Right atrium auricular region (tissue), 2 donors: Measurements from ENCODE around the gene TMEM144. TPM values are rescaled to one million over a fixed set of nuclear protein-coding genes. Genes with fewer than 3 reads are reported as not detected.
A peak's percentile ranks its signal among the peaks of the same experiment; 100 is the strongest.

Experiments used
- DNase-seq: peaks from one replicate; pipeline ENCODE4 v3.0.0-alpha.2; 2019; ENCODE audit warnings: low spot score
- H3K27ac ChIP-seq, 2 donors: fragments of 200-600 bp; sonication (generic); 1 replicate in 1 of 2; 2 replicates in 1 of 2; pipeline ENCODE4 v1.5.1; 2016 to 2019
- H3K27me3 ChIP-seq, 2 donors: fragments of 200-600 bp; sonication (generic); one replicate each; pipeline versions ENCODE4 v1.5.1 to v1.6.0; 2017 to 2019
- H3K36me3 ChIP-seq: fragments of 200-600 bp; sonication (generic); one replicate; pipeline ENCODE4 v1.5.1; 2016
- H3K4me1 ChIP-seq, 2 donors: fragments of 200-600 bp; sonication (generic); one replicate each; pipeline versions ENCODE4 v1.5.1 to v1.6.0; 2017 to 2019
- H3K4me3 ChIP-seq, 2 donors: fragments of 200-600 bp; sonication (generic); 1 replicate in 1 of 2; 2 replicates in 1 of 2; pipeline ENCODE4 v1.5.1; 2017 to 2019; ENCODE audit warnings: mild to moderate bottlenecking in 1 of 2, moderate library complexity in 1 of 2
- H3K9me3 ChIP-seq, 2 donors: fragments of 200-600 bp; sonication (generic); one replicate each; pipeline ENCODE4 v1.5.1; 2019
- total RNA-seq, 2 donors: library from RNA; depleted of rRNA; stranded (reverse); fragments of >200 nt; gene quantifications; one replicate each; pipeline ENCODE4 v1.1.0, GENCODE V29; 2016
- TF ChIP-seq, protein P1 (sequence below), 2 donors: fragments of 200-600 bp; sonication (generic); IDR thresholded peaks; one replicate each; pipeline ENCODE4 v1.5.1; 2019; ENCODE audit warnings: antibody characterized with exemption in 2 of 2

Gene TMEM144
- total RNA-seq, 2 donors from 2014 or later, result 7.1 to 9.7 TPM

DNA sequence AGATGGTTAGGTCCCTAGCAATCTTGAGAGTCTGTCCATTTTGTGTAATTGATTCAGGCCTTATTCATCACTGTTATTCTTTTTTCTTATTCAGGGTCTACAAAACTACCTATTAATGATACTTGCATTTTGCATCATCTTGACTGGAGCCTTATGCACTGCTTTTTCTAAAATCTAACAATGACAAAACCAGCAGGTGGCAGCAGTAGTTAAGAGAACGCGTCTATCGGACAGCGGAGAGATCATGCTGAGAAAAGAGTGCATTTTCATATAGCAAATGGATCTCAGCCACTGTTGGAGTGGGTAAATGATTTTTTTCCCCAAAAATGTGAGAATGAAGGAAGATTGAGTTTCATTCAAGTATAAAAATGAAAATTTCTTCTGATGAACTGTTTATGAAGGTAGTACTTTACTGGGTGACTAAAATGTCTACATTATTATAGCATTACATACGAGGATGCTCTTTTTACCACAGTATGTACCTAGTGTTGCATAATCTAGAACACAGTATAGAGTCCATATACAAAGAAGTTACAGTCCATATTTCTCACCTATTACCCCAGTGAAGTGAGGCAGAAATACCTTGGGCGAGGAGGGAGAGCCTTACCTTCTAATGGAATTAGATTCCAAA lies 43.2 kb downstream of the TMEM144 start:
- no peak for DNase-seq
- Histone ChIP-seq H3K4me3 (no peak overlapping the region), H3K9me3 (no peaks in the 10 kb centered on the region), H3K36me3 (no peaks in the 10 kb centered on the region), H3K27ac (no peak overlapping the region), H3K4me1 (peaks cover 0 to 5% of the 10 kb centered on the region in 2 donors), H3K27me3 (no peaks in the 10 kb centered on the region)
- TF ChIP-seq, protein P1, sequence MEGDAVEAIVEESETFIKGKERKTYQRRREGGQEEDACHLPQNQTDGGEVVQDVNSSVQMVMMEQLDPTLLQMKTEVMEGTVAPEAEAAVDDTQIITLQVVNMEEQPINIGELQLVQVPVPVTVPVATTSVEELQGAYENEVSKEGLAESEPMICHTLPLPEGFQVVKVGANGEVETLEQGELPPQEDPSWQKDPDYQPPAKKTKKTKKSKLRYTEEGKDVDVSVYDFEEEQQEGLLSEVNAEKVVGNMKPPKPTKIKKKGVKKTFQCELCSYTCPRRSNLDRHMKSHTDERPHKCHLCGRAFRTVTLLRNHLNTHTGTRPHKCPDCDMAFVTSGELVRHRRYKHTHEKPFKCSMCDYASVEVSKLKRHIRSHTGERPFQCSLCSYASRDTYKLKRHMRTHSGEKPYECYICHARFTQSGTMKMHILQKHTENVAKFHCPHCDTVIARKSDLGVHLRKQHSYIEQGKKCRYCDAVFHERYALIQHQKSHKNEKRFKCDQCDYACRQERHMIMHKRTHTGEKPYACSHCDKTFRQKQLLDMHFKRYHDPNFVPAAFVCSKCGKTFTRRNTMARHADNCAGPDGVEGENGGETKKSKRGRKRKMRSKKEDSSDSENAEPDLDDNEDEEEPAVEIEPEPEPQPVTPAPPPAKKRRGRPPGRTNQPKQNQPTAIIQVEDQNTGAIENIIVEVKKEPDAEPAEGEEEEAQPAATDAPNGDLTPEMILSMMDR (IDR thresholded peaks at IDR 0.05), result peak; percentile 33 to 71

DNA sequence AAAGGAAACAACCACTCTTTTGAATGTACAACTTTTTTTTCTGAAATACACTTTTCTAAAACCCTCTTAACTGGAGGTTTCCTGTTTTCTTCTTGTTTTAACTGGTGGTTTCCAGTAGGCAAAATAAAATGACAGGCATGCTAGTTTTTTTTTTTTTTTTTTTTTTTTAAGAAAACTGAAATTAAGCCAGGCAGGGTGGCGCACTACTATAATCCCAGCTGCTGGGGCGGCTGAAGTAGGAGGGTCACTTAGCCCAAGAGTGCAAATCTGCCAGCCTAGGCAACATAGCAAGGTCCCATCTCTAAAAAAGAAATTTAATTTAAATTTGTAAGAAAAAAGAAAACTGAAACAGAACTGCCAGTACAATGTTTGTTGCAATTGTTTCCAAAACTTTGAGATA lies 44.0 kb downstream of the TMEM144 start:
- no peaks in the 10 kb centered on the region for H3K27me3 ChIP-seq
- TF ChIP-seq, protein P1 (IDR thresholded peaks at IDR 0.05), result no peak
- peaks cover 0 to 5% of the 10 kb centered on the region in 2 donors for H3K4me1 ChIP-seq
- no peak for DNase-seq
- no peak overlapping the region for H3K4me3 ChIP-seq
- H3K9me3 ChIP-seq, result no peaks in the 10 kb centered on the region
- no peak overlapping the region for H3K27ac ChIP-seq
- H3K36me3 ChIP-seq, result no peaks in the 10 kb centered on the region

DNA sequence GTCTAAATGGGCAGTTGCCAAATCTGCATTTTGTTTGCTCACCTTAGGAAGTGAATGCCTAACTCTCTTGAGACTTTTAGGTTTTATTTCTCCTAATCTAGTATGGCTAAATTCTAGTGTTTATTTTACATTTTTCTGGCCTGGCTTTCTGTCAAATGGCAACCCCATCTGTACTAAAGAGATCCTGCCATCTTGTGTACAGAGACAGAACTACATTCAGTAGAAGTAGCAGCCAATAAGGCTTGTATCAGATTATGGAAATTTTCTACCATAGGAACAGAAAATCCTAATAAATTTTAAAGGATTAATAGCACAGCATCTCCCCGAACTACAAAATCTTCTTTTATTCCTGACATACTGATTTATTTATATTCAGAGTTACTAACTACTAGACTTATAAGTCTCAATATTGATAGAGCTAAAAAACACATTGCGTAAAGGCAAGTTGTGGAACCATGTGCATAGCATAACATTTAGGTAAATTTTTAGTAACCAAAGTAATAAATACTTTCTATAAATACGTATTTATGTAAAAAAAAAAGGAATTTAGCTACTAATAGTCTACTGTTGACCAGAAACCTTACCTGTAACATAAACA lies 45.5 kb downstream of the TMEM144 start:
- Histone ChIP-seq H3K36me3 (no peaks in the 10 kb centered on the region), H3K27ac (no peak overlapping the region), H3K9me3 (no peaks in the 10 kb centered on the region), H3K27me3 (no peaks in the 10 kb centered on the region), H3K4me3 (no peak overlapping the region), H3K4me1 (peaks cover 0 to 5% of the 10 kb centered on the region in 2 donors)
- no peak for DNase-seq
- TF ChIP-seq, protein P1 (IDR thresholded peaks at IDR 0.05), result peak; percentile 69 to 81

DNA sequence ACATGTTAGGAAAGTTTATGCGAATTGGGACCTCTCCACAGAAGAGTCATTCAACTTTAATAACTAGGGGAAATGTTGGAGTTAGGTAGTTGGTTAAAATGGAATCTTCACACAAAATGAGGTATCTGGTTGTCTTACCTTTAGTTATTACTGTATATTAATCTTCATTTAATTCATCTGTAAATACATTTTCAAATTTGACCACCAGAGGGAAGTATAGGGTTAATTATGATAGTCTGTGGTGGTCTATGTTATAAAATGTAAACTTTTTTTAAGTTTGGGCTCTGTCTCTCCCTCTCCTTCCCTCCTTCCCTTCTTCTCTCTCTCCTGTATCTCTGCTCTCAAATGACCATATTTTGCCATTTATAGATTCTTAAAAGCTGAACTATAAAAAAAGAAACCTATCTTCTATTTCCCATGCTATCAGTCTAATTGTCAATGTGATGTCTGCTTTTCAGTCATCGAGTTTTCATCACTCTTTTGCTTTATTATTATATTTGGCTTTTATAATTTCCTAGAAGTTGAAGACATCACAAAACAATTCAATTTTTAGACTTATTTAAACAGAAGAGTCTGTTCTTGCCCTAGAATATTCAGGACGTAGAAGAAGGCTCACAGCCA lies 49.8 kb downstream of the TMEM144 start:
- H3K27ac ChIP-seq, result no peak overlapping the region
- TF ChIP-seq, protein P1 (IDR thresholded peaks at IDR 0.05), result peak in 1 of 2 donors; percentile 52
- no peaks in the 10 kb centered on the region for H3K9me3 ChIP-seq
- H3K4me1 ChIP-seq, result no peaks in the 10 kb centered on the region
- no peak for DNase-seq
- no peaks in the 10 kb centered on the region for H3K27me3 ChIP-seq
- H3K36me3 ChIP-seq, result no peaks in the 10 kb centered on the region
- no peak overlapping the region for H3K4me3 ChIP-seq

DNA sequence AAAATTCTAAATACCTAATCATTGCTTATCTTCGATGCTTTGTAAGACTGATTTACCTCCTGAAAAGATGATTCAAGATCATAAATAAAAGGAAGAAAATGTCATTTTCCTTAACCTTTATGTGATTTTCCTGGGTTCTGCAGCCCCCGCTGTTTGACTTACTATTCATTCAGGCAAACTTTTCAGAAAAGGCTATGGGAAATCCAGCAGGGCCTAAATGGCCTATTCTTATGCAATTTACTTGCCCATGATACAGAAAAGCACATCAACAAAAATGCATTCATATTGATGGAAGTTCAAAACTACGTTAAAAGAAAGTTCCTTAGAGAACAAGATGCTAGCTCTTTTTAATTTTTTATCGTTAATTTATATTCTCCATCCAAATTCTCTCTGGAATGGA lies 51.2 kb downstream of the TMEM144 start:
- Histone ChIP-seq H3K4me3 (no peak overlapping the region), H3K27ac (no peak overlapping the region), H3K9me3 (no peaks in the 10 kb centered on the region), H3K4me1 (no peaks in the 10 kb centered on the region), H3K27me3 (no peaks in the 10 kb centered on the region), H3K36me3 (no peaks in the 10 kb centered on the region)
- DNase-seq, result no peak
- TF ChIP-seq, protein P1 (IDR thresholded peaks at IDR 0.05), result no peak
